ENCODE results near the gene CHD5. TPM values are rescaled to one million over a fixed set of nuclear protein-coding genes. Genes with fewer than 3 reads are reported as not detected.

The CHD5 gene
- total RNA-seq: 10 to 100 TPM in 2 of 4 donors, 1 to 10 TPM in 2; 5.5 to 16.9 (median 12.0) TPM

DNA sequence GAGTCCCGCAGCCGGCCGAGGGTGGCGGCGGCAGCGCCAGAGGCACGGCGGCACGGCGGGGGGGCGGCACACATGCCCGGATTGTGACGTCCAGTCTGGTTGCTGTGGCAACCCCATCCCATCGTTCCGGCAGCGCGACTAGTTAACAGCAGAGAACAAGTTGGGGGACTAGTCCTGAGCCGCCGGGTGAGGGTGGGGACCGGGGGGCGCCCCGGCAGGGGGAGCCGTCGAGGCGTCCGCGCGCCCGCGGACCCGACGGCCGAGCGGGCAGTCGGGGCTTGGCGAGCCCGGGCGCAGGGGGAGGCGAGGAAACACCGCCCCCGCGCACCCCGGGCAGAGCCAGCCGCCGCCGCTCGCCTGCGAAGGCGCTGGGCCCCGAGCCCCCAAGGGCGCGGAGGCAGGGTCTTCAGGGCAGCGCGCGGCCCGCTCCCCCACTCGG is at the start of gene CHD5:
CHD5 (minus strand) TSS at position 54 of the 439 bp plus-strand sequence. CDS start 298 bp downstream, outside the sequence.
- Histone ChIP-seq H3K27ac (replicated peaks in 1 of 4) (peak within 1 kb of the TSS; percentile 58 to 71 (median 62)), H3K36me3 (peaks cover 0 to 11% (median 6%) of the 10 kb centered on the region in 4 donors), H3K4me3 (peak within 1 kb of the TSS; percentile 50 to 63 (median 51)), H3K27me3 (peaks cover 0 to 56% (median 14%) of the 10 kb centered on the region in 4 donors), H3K4me1 (peaks cover 15 to 51% (median 44%) of the 10 kb centered on the region in 4 donors), H3K9me3 (no peaks in the 10 kb centered on the region)
- no CpG with 5 or more reads among the region's 57 CpGs for WGBS
- TF ChIP-seq POLR2A (IDR thresholded peaks at IDR 0.05; ENCODE audit: low read depth): no peak
- peak in 1 of 3 experiments; percentile 10 for TF ChIP-seq CTCF (IDR thresholded peaks at IDR 0.05)
- no peak for TF ChIP-seq POLR2AphosphoS5 (IDR thresholded peaks at IDR 0.05)
- intact Hi-C loops (cut with DNase I): no loop called here
- no peak for DNase-seq (ENCODE audit: extremely low spot score)

GRCh38 chr1:6225651-6226050 is 45.5 kb upstream of the CHD5 start:
- 88% methylated on average over 8 of the region's 8 CpGs for WGBS

DNA sequence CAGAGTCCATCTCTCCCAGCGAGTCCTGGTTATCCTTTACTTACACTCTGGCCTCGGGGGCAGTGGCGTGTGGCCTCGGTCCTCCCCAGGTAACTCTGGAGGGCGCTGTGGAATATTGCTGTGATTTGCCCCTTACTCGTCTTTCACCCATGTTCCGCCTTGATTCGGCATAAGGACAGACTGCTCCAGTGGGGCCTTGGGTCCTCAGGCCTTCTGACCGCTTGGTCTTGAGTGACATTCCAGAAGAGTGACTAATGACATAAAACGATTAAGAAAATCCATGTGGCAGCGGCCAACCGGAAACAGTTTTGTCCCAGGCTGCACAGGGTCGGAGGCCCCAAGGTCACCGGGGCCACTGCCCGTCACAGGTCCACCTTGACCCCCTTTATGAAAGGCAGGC is 44.6 kb upstream of the CHD5 start:
- 77% methylated on average over 15 of the region's 15 CpGs for WGBS
- H3K4me1 ChIP-seq: peaks cover 6 to 31% (median 8%) of the 10 kb centered on the region in 4 donors
- no peak for DNase-seq (ENCODE audit: extremely low spot score)
- H3K36me3 ChIP-seq: peaks cover 25 to 87% (median 71%) of the 10 kb centered on the region in 4 donors
- no peaks in the 10 kb centered on the region for H3K9me3 ChIP-seq
- TF ChIP-seq EP300 (IDR thresholded peaks at IDR 0.05) (no peak), POLR2A (IDR thresholded peaks at IDR 0.05; ENCODE audit: low read depth) (no peak), POLR2AphosphoS5 (IDR thresholded peaks at IDR 0.05) (no peak), CTCF (IDR thresholded peaks at IDR 0.05) (no peak)
- H3K27ac ChIP-seq (replicated peaks in 1 of 4): no peak overlapping the region
- intact Hi-C loops (cut with DNase I): no loop called here
- H3K27me3 ChIP-seq: no peaks in the 10 kb centered on the region
- H3K4me3 ChIP-seq: no peak overlapping the region

More at GRCh38 chr1:6225651-6226050, 45.5 kb upstream of the CHD5 start:
- TF ChIP-seq EP300 (IDR thresholded peaks at IDR 0.05): no peak
- TF ChIP-seq POLR2A (IDR thresholded peaks at IDR 0.05; ENCODE audit: low read depth): no peak
- no peak for TF ChIP-seq CTCF (IDR thresholded peaks at IDR 0.05)
- no peak for TF ChIP-seq POLR2AphosphoS5 (IDR thresholded peaks at IDR 0.05)
- peaks cover 32 to 89% (median 77%) of the 10 kb centered on the region in 4 donors for H3K36me3 ChIP-seq
- H3K27me3 ChIP-seq: no peaks in the 10 kb centered on the region
- H3K4me3 ChIP-seq: no peak overlapping the region
- DNase-seq (ENCODE audit: extremely low spot score): no peak
- H3K27ac ChIP-seq (replicated peaks in 1 of 4): no peak overlapping the region
- H3K4me1 ChIP-seq: peaks cover 6 to 31% (median 8%) of the 10 kb centered on the region in 4 donors
- H3K9me3 ChIP-seq: no peaks in the 10 kb centered on the region
- intact Hi-C loops (cut with DNase I): no loop called here

DNA sequence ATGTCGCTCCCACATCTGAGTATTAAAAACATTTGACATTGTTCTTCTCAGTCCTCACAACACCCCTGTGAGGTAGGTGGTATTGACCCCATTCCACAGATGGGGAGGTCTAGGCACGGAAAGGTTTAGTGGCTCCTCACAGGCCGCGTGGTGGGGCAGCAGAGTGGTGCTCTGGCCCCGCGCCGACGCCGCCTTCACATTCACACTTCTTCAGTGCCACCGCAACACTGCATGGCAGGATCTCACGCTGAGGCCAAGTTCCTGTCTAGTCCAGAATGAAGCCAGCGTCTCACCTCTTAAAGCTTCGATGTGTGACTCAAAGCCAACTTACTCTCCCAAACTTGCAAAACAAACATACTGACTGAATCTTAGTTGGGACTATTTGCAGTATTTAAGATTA is 43.5 kb upstream of the CHD5 start:
- no peak for DNase-seq (ENCODE audit: extremely low spot score)
- Histone ChIP-seq H3K36me3 (peaks cover 25 to 80% (median 60%) of the 10 kb centered on the region in 4 donors), H3K27me3 (no peaks in the 10 kb centered on the region), H3K27ac (replicated peaks in 1 of 4) (no peak overlapping the region), H3K4me3 (no peak overlapping the region), H3K9me3 (no peaks in the 10 kb centered on the region), H3K4me1 (peaks cover 6 to 31% (median 8%) of the 10 kb centered on the region in 4 donors)
- intact Hi-C loops (cut with DNase I): no loop called here
- TF ChIP-seq EP300 (IDR thresholded peaks at IDR 0.05) (no peak), POLR2A (IDR thresholded peaks at IDR 0.05; ENCODE audit: low read depth) (no peak), POLR2AphosphoS5 (IDR thresholded peaks at IDR 0.05) (no peak), CTCF (IDR thresholded peaks at IDR 0.05) (no peak)
- WGBS: 92% methylated on average over 13 of the region's 13 CpGs

GRCh38 chr1:6222636-6223035 is 42.5 kb upstream of the CHD5 start:
- no peak overlapping the region for H3K4me3 ChIP-seq
- intact Hi-C loops (cut with DNase I): no loop called here
- peaks cover 19 to 80% (median 54%) of the 10 kb centered on the region in 4 donors for H3K36me3 ChIP-seq
- peak overlapping the region; percentile 5 to 47 (median 34) for H3K27ac ChIP-seq (replicated peaks in 1 of 4)
- DNase-seq (ENCODE audit: extremely low spot score): no peak
- H3K27me3 ChIP-seq: no peaks in the 10 kb centered on the region
- TF ChIP-seq POLR2AphosphoS5 (IDR thresholded peaks at IDR 0.05): peak in 1 of 2 donors; percentile 24
- TF ChIP-seq POLR2A (IDR thresholded peaks at IDR 0.05; ENCODE audit: low read depth): no peak
- WGBS: 58% methylated on average over 6 of the region's 6 CpGs
- H3K4me1 ChIP-seq: peaks cover 6 to 31% (median 8%) of the 10 kb centered on the region in 4 donors
- no peaks in the 10 kb centered on the region for H3K9me3 ChIP-seq

Measured in esophagus muscularis mucosa (tissue), 4 donors.